ENCODE measurements around the gene MXI1. TPM values are rescaled to one million over a fixed set of nuclear protein-coding genes. Genes with fewer than 3 reads are reported as not detected.

Gene MXI1
- total RNA-seq, 1 experiment from 2014 or later: 16.6 TPM

- no peak for TF ChIP-seq ZBTB43 (CRISPR knock-in tag; IDR thresholded peaks at IDR 0.05)
- no peak for TF ChIP-seq ZNF671 (CRISPR knock-in tag; IDR thresholded peaks at IDR 0.05)
- H3K36me3 Mint-ChIP-seq: no peaks in the 10 kb centered on the region
- no peaks in the 10 kb centered on the region for H3K9me3 Mint-ChIP-seq
- ChIA-PET POLR2A (no interaction called here), CTCF (interaction anchor here (0.8 to 1.9 kb wide), 7 partner anchors 9 to 274 kb away, joined by 3 to 8 read pairs (median 5); no protein-coding TSS in a partner anchor)
- DNase-seq (ENCODE audit: low spot score): no peak
- ATAC-seq: no peak; the same call in 1 of the 2 replicates
- peaks cover 24% of the 10 kb centered on the region for H3K4me1 Mint-ChIP-seq
- H3K4me3 Mint-ChIP-seq: no peak overlapping the region
- H3K27me3 Mint-ChIP-seq (ENCODE audit: low read depth): peaks cover 87% of the 10 kb centered on the region
- H3K27ac Mint-ChIP-seq: no peak overlapping the region
Measured at GRCh38 chr10:110158051-110159005, 49.1 kb upstream of the MXI1 start.

GRCh38 chr10:110160081-110160480 lies 47.3 kb upstream of the MXI1 start:
- DNase-seq (ENCODE audit: low spot score) (no peak), ATAC-seq (no peak)
- ChIA-PET POLR2A (no interaction called here), CTCF (interaction anchor here (1.1 kb wide), 1 partner anchor 276 kb away, joined by 4 read pairs; no protein-coding TSS in a partner anchor)
- Mint-ChIP-seq H3K27ac (no peak overlapping the region), H3K27me3 (ENCODE audit: low read depth) (peaks cover 92% of the 10 kb centered on the region), H3K4me3 (no peak overlapping the region), H3K36me3 (no peaks in the 10 kb centered on the region), H3K4me1 (peaks cover 27% of the 10 kb centered on the region), H3K9me3 (no peaks in the 10 kb centered on the region)
- TF ChIP-seq TCF7 (CRISPR knock-in tag; IDR thresholded peaks at IDR 0.05; ENCODE audit: low read depth) (no peak), NFYB (CRISPR knock-in tag; conservative IDR thresholded peaks at IDR 0.05; ENCODE audit: low read depth) (no peak), NR1H2 (CRISPR knock-in tag; IDR thresholded peaks at IDR 0.05) (no peak), MYBL2 (CRISPR knock-in tag; IDR thresholded peaks at IDR 0.05) (no peak), ATF1 (CRISPR knock-in tag; IDR thresholded peaks at IDR 0.05) (no peak), PREB (CRISPR knock-in tag; IDR thresholded peaks at IDR 0.05; ENCODE audit: borderline replicate concordance) (no peak), ZNF396 (CRISPR knock-in tag; IDR thresholded peaks at IDR 0.05; ENCODE audit: borderline replicate concordance) (no peak), E2F5 (CRISPR knock-in tag; IDR thresholded peaks at IDR 0.05) (no peak), FOXK1 (CRISPR knock-in tag; IDR thresholded peaks at IDR 0.05) (no peak), ELF4 (CRISPR knock-in tag; IDR thresholded peaks at IDR 0.05; ENCODE audit: low read depth) (no peak), CTCF (IDR thresholded peaks at IDR 0.05) (no peak), RORB (CRISPR knock-in tag; IDR thresholded peaks at IDR 0.05) (no peak), SMAD3 (CRISPR knock-in tag; IDR thresholded peaks at IDR 0.05; ENCODE audit: borderline replicate concordance) (no peak), SMAD4 (CRISPR knock-in tag; IDR thresholded peaks at IDR 0.05) (no peak), TEAD4 (CRISPR knock-in tag; IDR thresholded peaks at IDR 0.05) (no peak), ARID4B (CRISPR knock-in tag; IDR thresholded peaks at IDR 0.05; ENCODE audit: borderline replicate concordance) (no peak)

Data from WTC11 (cell line).